Coronary artery (tissue), 2 donors: ENCODE results near the gene USB1.

Experiments
- DNase-seq: peaks from one replicate; pipeline ENCODE4 v3.0.0-alpha.2; 2017; ENCODE audit warnings: low spot score
- H3K27ac ChIP-seq, 2 donors: fragments of 200-600 bp; sonication (generic); one replicate each; pipeline ENCODE4 v1.5.1; 2016 to 2019
- H3K4me3 ChIP-seq: fragments of 200-600 bp; sonication (generic); 2 replicates; pipeline ENCODE4 v1.5.1; 2016; ENCODE audit warnings: mild to moderate bottlenecking, moderate library complexity
- CTCF ChIP-seq: fragments of 200-600 bp; sonication (generic); IDR thresholded peaks from one replicate; pipeline ENCODE4 v1.5.1; 2019; ENCODE audit warnings: antibody characterized with exemption

The USB1 gene

GRCh38 chr16:58009856-58010416 is 8.7 kb downstream of the USB1 start:
- no peak overlapping the region for H3K27ac ChIP-seq
- no peak for TF ChIP-seq CTCF
- H3K4me3 ChIP-seq: no peak overlapping the region
- DNase-seq: no peak

GRCh38 chr16:58010886-58011285 is 9.7 kb downstream of the USB1 start:
- H3K4me3 ChIP-seq: no peak overlapping the region
- no peak for DNase-seq
- TF ChIP-seq CTCF: no peak
- no peak overlapping the region for H3K27ac ChIP-seq

GRCh38 chr16:58011652-58012051 is 10.4 kb downstream of the USB1 start:
- DNase-seq: no peak
- H3K4me3 ChIP-seq: no peak overlapping the region
- no peak overlapping the region for H3K27ac ChIP-seq
- no peak for TF ChIP-seq CTCF

- DNase-seq: no peak
- no peak overlapping the region for H3K27ac ChIP-seq
Measured at GRCh38 chr16:58012481-58012880, 11.3 kb downstream of the USB1 start.

DNA sequence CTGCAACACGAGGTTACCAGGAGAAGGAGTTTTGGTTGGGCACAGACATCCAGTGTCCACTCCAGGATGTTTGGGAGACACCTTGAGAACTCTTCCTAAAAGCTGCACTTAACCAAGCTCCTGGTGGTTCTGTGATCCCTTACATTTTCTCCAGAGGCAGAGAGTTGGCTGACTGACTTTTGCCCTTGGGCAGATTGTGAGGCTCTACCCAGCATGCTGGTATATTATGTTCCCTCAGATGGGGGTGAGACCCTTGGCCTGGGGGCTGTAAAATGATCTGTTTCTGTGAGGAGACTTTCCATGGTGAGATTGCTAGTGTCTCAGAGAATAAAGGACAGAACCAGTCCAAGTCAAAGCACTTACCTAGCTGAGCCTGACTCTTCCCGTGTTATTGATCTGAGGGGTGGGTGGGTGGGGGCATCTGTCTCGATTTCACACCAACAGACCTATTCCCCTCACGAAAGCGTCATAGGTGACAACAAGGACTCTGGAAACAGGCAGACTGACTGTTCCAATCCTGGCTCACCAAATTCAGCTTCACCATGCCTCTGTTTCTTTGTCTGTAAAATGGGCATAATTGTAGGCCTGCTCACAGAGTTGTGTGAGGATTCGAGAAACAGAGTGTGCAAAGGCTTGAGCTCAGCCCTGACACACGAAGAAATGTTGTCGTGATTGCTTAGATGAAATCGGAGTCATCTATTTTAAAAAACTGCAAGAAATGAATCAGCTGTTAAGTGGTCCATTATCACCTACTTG is 12.2 kb downstream of the USB1 start:
- no peak for DNase-seq
- Histone ChIP-seq H3K27ac (no peak overlapping the region), H3K4me3 (no peak overlapping the region)
- TF ChIP-seq CTCF: no peak

More at GRCh38 chr16:58012481-58012880, 11.3 kb downstream of the USB1 start:
- TF ChIP-seq CTCF: no peak
- no peak overlapping the region for H3K4me3 ChIP-seq

GRCh38 chr16:58016840-58017446 is 15.7 kb downstream of the USB1 start:
- Histone ChIP-seq H3K27ac (no peak overlapping the region), H3K4me3 (no peak overlapping the region)
- DNase-seq: no peak
- TF ChIP-seq CTCF: no peak

DNA sequence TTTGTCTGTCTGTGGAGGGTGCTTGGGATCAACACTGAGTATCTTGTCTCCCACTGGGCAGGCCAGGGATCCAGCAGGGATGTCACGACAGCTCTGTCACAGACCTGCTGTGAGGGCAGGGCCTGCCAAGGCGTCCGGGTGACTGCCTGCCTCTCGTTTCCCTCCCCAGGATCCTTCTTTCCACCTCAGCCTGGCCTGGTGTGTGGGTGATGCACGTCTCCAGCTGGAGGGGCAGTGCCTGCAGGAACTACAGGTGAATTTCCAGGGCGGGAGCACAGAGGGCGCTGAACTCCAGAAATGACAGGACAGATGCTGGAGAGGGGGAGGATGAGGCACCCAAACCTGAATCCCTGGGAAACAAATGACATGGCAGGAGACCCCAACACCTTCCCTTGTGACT is 17.6 kb downstream of the USB1 start:
- no peak for DNase-seq

More for the DNA sequence above, 17.6 kb downstream of the USB1 start:
- no peak for TF ChIP-seq CTCF
- Histone ChIP-seq H3K4me3 (no peak overlapping the region), H3K27ac (no peak overlapping the region)
